HepG2 (cell line): Measurements from ENCODE around the gene PPP2R5C. TPM values are rescaled to one million over a fixed set of nuclear protein-coding genes. Genes with fewer than 3 reads are reported as not detected.

Experiments used
- DBP ChIP-seq: sonication (generic); formaldehyde crosslinking; IDR thresholded peaks from 2 replicates; pipeline ENCODE4 v1.4.0; 2020; ENCODE audit warnings: missing genetic modification reagents; ENCODE audit errors: not compliant biosample characterization
- ERF ChIP-seq: IDR thresholded peaks from 2 replicates; pipeline ENCODE4 v1.6.1; 2018; ENCODE audit warnings: missing biosample characterization, missing genetic modification reagents
- HES4 ChIP-seq: sonication (generic); formaldehyde crosslinking; IDR thresholded peaks from 2 replicates; pipeline ENCODE4 v1.9.0; 2021; ENCODE audit warnings: mild to moderate bottlenecking, missing genetic modification reagents, borderline replicate concordance
- HNF1B ChIP-seq: sonication (generic); formaldehyde crosslinking; IDR thresholded peaks from 2 replicates; pipeline ENCODE4 v1.5.1; 2020; ENCODE audit warnings: mild to moderate bottlenecking, moderate library complexity, missing genetic modification reagents
- KDM5A ChIP-seq: fragments of 200-600 bp; sonication (generic); IDR thresholded peaks from 2 replicates; pipeline ENCODE4 v1.7.0; 2018; ENCODE audit warnings: antibody characterized with exemption, mild to moderate bottlenecking, low read length, borderline replicate concordance
- KMT2A ChIP-seq: sonication (generic); formaldehyde crosslinking; IDR thresholded peaks from 2 replicates; pipeline ENCODE4 v1.4.0; 2020; ENCODE audit warnings: missing genetic modification reagents
- MBD4 ChIP-seq: IDR thresholded peaks from 2 replicates; pipeline ENCODE4 v1.6.1; 2012; ENCODE audit warnings: low read length, inconsistent platforms, borderline replicate concordance
- MTA3 ChIP-seq: sonication (generic); formaldehyde crosslinking; IDR thresholded peaks from 2 replicates; pipeline ENCODE4 v1.4.0; 2020; ENCODE audit warnings: missing genetic modification reagents
- NBN ChIP-seq: fragments of 450-650 bp; conservative IDR thresholded peaks from 2 replicates; pipeline ENCODE4 v1.6.1; 2017
- NCOA1 ChIP-seq: sonication (generic); formaldehyde crosslinking; IDR thresholded peaks from 2 replicates; pipeline ENCODE4 v1.9.0; 2021; ENCODE audit warnings: missing genetic modification reagents
- NFIC ChIP-seq: IDR thresholded peaks from 2 replicates; pipeline ENCODE4 v1.6.1; 2012; ENCODE audit warnings: mild to moderate bottlenecking, low read length, inconsistent platforms
- NR2F6 ChIP-seq, 2 experiments: IDR thresholded peaks; 2 replicates each; pipeline ENCODE4 v1.6.1; 2016; ENCODE audit warnings: antibody characterized with exemption in 1 of 2, mild to moderate bottlenecking in 1 of 2
- RBFOX2 ChIP-seq: fragments of 200-400 bp; formaldehyde crosslinking; IDR thresholded peaks from 2 replicates; pipeline ENCODE4 v1.6.1; 2017; ENCODE audit warnings: low read depth, mild to moderate bottlenecking, low read length
- SIX1 ChIP-seq: sonication (generic); formaldehyde crosslinking; IDR thresholded peaks from 2 replicates; pipeline ENCODE4 v1.4.0; 2020; ENCODE audit warnings: missing genetic modification reagents, borderline replicate concordance
- TBL1XR1 ChIP-seq: fragments of 150-350 bp; IDR thresholded peaks from 2 replicates; pipeline ENCODE4 v1.6.1; 2014; ENCODE audit warnings: borderline replicate concordance, low read length; ENCODE audit not compliant: partially characterized antibody
- TIGD3 ChIP-seq: sonication (generic); formaldehyde crosslinking; IDR thresholded peaks from 2 replicates; pipeline ENCODE4 v1.5.1; 2020; ENCODE audit warnings: mild to moderate bottlenecking, missing genetic modification reagents, borderline replicate concordance
- ZFP82 ChIP-seq: sonication (generic); formaldehyde crosslinking; IDR thresholded peaks from 2 replicates; pipeline ENCODE4 v1.5.1; 2020; ENCODE audit warnings: mild to moderate bottlenecking, missing genetic modification reagents, borderline replicate concordance
- ZNF160 ChIP-seq: sonication (generic); formaldehyde crosslinking; IDR thresholded peaks from 2 replicates; pipeline ENCODE4 v1.8.0; 2022; ENCODE audit warnings: mild to moderate bottlenecking, inconsistent platforms, missing genetic modification reagents
- ZNF17 ChIP-seq: sonication (generic); formaldehyde crosslinking; IDR thresholded peaks from 2 replicates; pipeline ENCODE4 v1.5.0; 2020; ENCODE audit warnings: mild to moderate bottlenecking, missing genetic modification reagents
- ZNF547 ChIP-seq: sonication (generic); formaldehyde crosslinking; IDR thresholded peaks from 2 replicates; pipeline ENCODE4 v1.5.1; 2020; ENCODE audit warnings: mild to moderate bottlenecking, missing genetic modification reagents
- ZNF660 ChIP-seq: sonication (generic); formaldehyde crosslinking; IDR thresholded peaks from 2 replicates; pipeline ENCODE4 v1.5.1; 2020; ENCODE audit warnings: mild to moderate bottlenecking, low read depth, missing genetic modification reagents, borderline replicate concordance
- ZNF839 ChIP-seq: sonication (generic); formaldehyde crosslinking; IDR thresholded peaks from 2 replicates; pipeline ENCODE4 v1.4.0; 2020; ENCODE audit warnings: missing genetic modification reagents, mild to moderate bottlenecking, borderline replicate concordance
- ZNF841 ChIP-seq: sonication (generic); formaldehyde crosslinking; IDR thresholded peaks from 2 replicates; pipeline ENCODE4 v1.8.1; 2023; ENCODE audit warnings: missing genetic modification reagents, borderline replicate concordance
- polyA plus RNA-seq, 8 experiments: library from polyadenylated mRNA; depleted of rRNA in 3 of 8; stranded (reverse) in 7 of 8; unstranded in 1 of 8; fragments of >200 nt; fragmentation: Illumina TruSeq in 4 of 8; extraction: Trizol in 4 of 8; gene quantifications; 2 replicates each; pipeline versions ENCODE4 v1.2.1 to v1.2.3, GENCODE V29; 2011 to 2016; ENCODE audit warnings: low read depth in 4 of 8, missing spikeins in 1 of 8, mixed read lengths in 1 of 8; ENCODE audit not compliant: insufficient read depth in 1 of 8
- total RNA-seq, 5 experiments: library from RNA; depleted of rRNA; stranded (reverse); fragments of >200 nt; fragmentation: Illumina TruSeq; extraction: Trizol; gene quantifications; 2 replicates each; pipeline ENCODE4 v1.2.3, GENCODE V29; 2016; ENCODE audit warnings: low read depth in 1 of 5
- TF ChIP-seq, protein P1 (sequence below): IDR thresholded peaks from 2 replicates; pipeline ENCODE4 v1.6.1; 2012; ENCODE audit warnings: low read depth, low read length, improper control_type of control experiment

PPP2R5C gene
- total and polyA plus RNA-seq, 2 of the 13 experiments (the other 11 are each of a cell fraction or from before 2014, with no cell fraction given) = 74.3 to 78.5 TPM

GRCh38 chr14:101809671-101810514 lies 48.4 kb downstream of the PPP2R5C start (continued):
- TF ChIP-seq RBFOX2 = peak; percentile 64
- no peak for TF ChIP-seq HES4 (CRISPR knock-in tag)
- peak; percentile 69 for TF ChIP-seq ERF (CRISPR knock-in tag)
- peak; percentile 80 for TF ChIP-seq KDM5A
- no peak for TF ChIP-seq NCOA1 (CRISPR knock-in tag)
- TF ChIP-seq TIGD3 = no peak
- no peak for TF ChIP-seq DBP (CRISPR knock-in tag)
- no peak for TF ChIP-seq ZNF17 (CRISPR knock-in tag)
- TF ChIP-seq SIX1 = no peak
- peak; percentile 50; the same call in 1 of the 2 replicates for TF ChIP-seq ZNF547 (CRISPR knock-in tag)
- TF ChIP-seq ZNF841 (CRISPR knock-in tag) = no peak
- TF ChIP-seq ZNF839 (CRISPR knock-in tag) = no peak
- TF ChIP-seq MBD4 = no peak
- no peak; the same call in 1 of the 2 replicates for TF ChIP-seq HNF1B (CRISPR knock-in tag)
- TF ChIP-seq ZNF660 (CRISPR knock-in tag) = no peak
- no peak for TF ChIP-seq NFIC
- no peak for TF ChIP-seq TBL1XR1
- TF ChIP-seq, protein P1, sequence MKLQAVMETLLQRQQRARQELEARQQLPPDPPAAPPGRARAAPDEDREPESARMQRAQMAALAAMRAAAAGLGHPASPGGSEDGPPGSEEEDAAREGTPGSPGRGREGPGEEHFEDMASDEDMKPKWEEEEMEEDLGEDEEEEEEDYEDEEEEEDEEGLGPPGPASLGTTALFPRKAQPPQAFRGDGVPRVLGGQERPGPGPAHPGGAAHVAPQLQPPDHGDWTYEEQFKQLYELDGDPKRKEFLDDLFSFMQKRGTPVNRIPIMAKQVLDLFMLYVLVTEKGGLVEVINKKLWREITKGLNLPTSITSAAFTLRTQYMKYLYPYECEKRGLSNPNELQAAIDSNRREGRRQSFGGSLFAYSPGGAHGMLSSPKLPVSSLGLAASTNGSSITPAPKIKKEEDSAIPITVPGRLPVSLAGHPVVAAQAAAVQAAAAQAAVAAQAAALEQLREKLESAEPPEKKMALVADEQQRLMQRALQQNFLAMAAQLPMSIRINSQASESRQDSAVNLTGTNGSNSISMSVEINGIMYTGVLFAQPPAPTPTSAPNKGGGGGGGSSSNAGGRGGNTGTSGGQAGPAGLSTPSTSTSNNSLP = peak; percentile 3; the same call in 1 of the 2 replicates
- TF ChIP-seq NBN = no peak
- 0 out of 2 replicates have a peak, but pooled peaks have one; percentile 6 for TF ChIP-seq NR2F6 (IDR thresholded peaks at IDR 0.05)
- no peak for TF ChIP-seq NR2F6 (CRISPR knock-in tag; IDR thresholded peaks at IDR 0.05)
- no peak for TF ChIP-seq MTA3 (CRISPR knock-in tag)
- no peak for TF ChIP-seq ZFP82
- TF ChIP-seq KMT2A (CRISPR knock-in tag) = peak; percentile 97
- TF ChIP-seq ZNF160 (CRISPR knock-in tag) = no peak
